ENCODE data around the gene GPBAR1. TPM values are rescaled to one million over a fixed set of nuclear protein-coding genes. Genes with fewer than 3 reads are reported as not detected.

The GPBAR1 gene
- total RNA-seq, 1 donor, result not detected

- DNase-seq (ENCODE audit: low read depth), result peak; percentile 14
- no peak for TF ChIP-seq CTCF (IDR thresholded peaks at IDR 0.05; ENCODE audit: insufficient read depth, low read depth, low read length)
- no peak overlapping the region for H3K4me3 ChIP-seq (ENCODE audit: low read depth, low read length)
Measured at GRCh38 chr2:218261423-218262236, 815 bp downstream of the GPBAR1 start.

GRCh38 chr2:218262237-218262600 is 1.4 kb downstream of the GPBAR1 start:
- no peak overlapping the region for H3K4me3 ChIP-seq (ENCODE audit: low read depth, low read length)
- no peak for TF ChIP-seq CTCF (IDR thresholded peaks at IDR 0.05; ENCODE audit: insufficient read depth, low read depth, low read length)
- DNase-seq (ENCODE audit: low read depth), result peak; percentile 23

- TF ChIP-seq CTCF (IDR thresholded peaks at IDR 0.05; ENCODE audit: insufficient read depth, low read depth, low read length), result no peak
- H3K4me3 ChIP-seq (ENCODE audit: low read depth, low read length), result no peak overlapping the region
- no peak for DNase-seq (ENCODE audit: low read depth)
Measured at GRCh38 chr2:218262631-218263586, 2.1 kb downstream of the GPBAR1 start.

- H3K4me3 ChIP-seq (ENCODE audit: low read depth, low read length), result no peak overlapping the region
- peak; percentile 51 for DNase-seq (ENCODE audit: low read depth)
- peak; percentile 34 for TF ChIP-seq CTCF (IDR thresholded peaks at IDR 0.05; ENCODE audit: insufficient read depth, low read depth, low read length)
Measured at GRCh38 chr2:218263817-218264641, 3.2 kb downstream of the GPBAR1 start.

- DNase-seq (ENCODE audit: low read depth), result no peak
- TF ChIP-seq CTCF (IDR thresholded peaks at IDR 0.05; ENCODE audit: insufficient read depth, low read depth, low read length), result no peak
- no peak overlapping the region for H3K4me3 ChIP-seq (ENCODE audit: low read depth, low read length)
Measured at GRCh38 chr2:218264773-218265561, 4.2 kb downstream of the GPBAR1 start.

Data from fibroblast of villous mesenchyme (primary cell).